Measurements from ENCODE around the gene CDC16. TPM values are rescaled to one million over a fixed set of nuclear protein-coding genes. Genes with fewer than 3 reads are reported as not detected.
"Not testable (repeated sequence)": the region's sequence is repeated elsewhere in the genome, so short reads cannot be mapped to it uniquely, and the experiment has no call there.

CDC16 gene, protein sequence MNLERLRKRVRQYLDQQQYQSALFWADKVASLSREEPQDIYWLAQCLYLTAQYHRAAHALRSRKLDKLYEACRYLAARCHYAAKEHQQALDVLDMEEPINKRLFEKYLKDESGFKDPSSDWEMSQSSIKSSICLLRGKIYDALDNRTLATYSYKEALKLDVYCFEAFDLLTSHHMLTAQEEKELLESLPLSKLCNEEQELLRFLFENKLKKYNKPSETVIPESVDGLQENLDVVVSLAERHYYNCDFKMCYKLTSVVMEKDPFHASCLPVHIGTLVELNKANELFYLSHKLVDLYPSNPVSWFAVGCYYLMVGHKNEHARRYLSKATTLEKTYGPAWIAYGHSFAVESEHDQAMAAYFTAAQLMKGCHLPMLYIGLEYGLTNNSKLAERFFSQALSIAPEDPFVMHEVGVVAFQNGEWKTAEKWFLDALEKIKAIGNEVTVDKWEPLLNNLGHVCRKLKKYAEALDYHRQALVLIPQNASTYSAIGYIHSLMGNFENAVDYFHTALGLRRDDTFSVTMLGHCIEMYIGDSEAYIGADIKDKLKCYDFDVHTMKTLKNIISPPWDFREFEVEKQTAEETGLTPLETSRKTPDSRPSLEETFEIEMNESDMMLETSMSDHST
- 10 to 100 TPM; 59.6 to 64.0 TPM for total RNA-seq

DNA sequence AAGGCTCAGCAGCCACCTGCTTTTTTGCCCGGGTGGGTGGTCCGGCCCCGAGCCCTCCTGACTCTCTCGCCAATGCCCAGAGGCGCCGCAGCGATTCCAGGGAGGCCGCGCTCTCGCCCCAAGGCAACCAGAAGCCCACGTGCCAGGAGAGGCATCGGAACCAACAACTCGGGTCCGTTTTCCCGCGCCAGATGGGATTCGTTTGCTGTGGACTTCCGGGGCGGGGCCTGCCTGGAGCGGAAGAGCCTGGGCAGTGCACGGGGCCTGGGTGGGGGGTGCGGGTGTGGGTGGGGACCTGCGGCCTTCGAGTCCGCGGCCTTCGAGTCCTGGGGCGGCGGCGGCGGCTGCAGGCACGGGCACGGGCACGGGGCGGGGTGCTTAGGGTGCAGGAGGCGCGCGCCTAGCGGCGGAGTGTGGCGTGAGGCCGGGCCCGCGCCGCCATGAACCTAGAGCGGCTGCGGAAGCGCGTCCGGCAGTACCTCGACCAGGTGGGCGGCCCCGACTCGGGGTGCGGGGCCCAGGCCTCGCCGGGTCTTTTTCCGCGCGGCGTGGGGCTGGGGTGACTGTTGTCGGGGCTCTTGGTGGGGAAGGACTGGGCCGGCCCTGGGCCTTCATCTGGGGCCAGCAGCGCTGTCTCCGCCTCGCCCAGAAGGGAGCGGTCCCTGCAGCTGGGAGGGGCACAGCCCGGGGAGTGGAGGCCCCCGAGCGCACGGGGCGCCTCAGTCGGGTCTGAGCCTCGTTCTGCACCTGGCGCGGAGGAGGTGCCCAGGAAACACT lies at the start of gene CDC16:
CDC16 (plus strand) TSS at position 253 of the 777 bp plus-strand sequence; CDS start at position 441, 188 bp downstream.
- peak; percentile 82 for DNase-seq
- Mint-ChIP-seq H3K36me3 (ENCODE audit: low read depth) (peaks cover 32% of the 10 kb centered on the region), H3K4me3 (peak within 1 kb of the TSS; percentile 93), H3K27me3 (peaks cover 11% of the 10 kb centered on the region), H3K9me3 (no peaks in the 10 kb centered on the region), H3K27ac (peak within 1 kb of the TSS; percentile 75), H3K4me1 (peaks cover 30% of the 10 kb centered on the region)
- ChIA-PET POLR2A (interaction anchor here (1.0 to 2.0 kb wide), 4 partner anchors 11 to 105 kb away, joined by 3 to 9 read pairs (median 6); partner anchors contain the start of gene UPF3A), CTCF (interaction anchor here (0.8 to 0.9 kb wide), 2 partner anchors 10 to 14 kb away, joined by 3 read pairs; no protein-coding TSS in a partner anchor)

DNA sequence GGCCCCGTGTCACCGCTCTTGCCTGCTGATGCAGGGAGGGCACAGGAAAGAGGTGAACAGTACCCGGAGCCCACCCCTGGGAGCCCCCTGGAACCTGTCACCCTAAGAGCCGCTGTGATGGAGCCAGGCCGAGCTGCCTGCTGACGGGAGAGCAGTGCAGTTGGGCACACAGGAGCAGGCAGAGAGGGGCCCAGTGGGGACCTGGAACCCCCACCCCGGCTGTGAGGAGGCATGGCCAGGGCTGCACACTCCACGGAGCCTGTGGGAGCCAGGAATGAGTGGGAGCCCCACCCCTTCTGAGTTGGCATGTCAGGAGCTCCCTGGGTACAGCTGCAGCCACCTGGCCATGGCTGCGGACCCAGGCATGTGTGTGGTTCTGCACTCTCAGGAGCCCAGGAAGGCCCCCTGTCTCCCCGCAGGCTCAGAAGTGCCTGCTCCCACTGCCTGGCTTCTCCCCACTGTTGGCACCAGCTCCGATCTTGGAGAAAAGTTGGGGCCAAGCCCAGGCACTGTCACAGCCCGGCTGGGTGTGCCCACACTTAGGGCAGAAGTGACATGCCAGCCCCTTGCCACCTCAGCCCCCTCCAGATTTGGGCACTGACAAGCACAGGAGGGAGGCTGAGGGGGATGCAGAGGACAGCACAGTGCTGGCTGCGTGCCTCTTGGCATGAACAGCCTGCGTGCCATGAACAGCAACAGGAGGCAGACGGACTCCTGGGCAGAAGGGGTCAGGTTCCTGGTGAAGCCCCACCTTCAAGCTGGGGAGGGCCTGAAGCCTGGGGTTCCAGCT lies 49.3 kb upstream of the CDC16 start:
- ChIA-PET CTCF (no interaction called here), POLR2A (interaction anchor here (1.9 kb wide), 1 partner anchor 8 kb away, joined by 5 read pairs; no protein-coding TSS in a partner anchor)
- peaks cover 19% of the 10 kb centered on the region for H3K9me3 Mint-ChIP-seq
- H3K27me3 Mint-ChIP-seq = peaks cover 22% of the 10 kb centered on the region
- no peak overlapping the region for H3K4me3 Mint-ChIP-seq
- DNase-seq = no peak
- peaks cover 11% of the 10 kb centered on the region for H3K36me3 Mint-ChIP-seq (ENCODE audit: low read depth)
- H3K27ac Mint-ChIP-seq = no peak overlapping the region
- peaks cover 2% of the 10 kb centered on the region for H3K4me1 Mint-ChIP-seq

DNA sequence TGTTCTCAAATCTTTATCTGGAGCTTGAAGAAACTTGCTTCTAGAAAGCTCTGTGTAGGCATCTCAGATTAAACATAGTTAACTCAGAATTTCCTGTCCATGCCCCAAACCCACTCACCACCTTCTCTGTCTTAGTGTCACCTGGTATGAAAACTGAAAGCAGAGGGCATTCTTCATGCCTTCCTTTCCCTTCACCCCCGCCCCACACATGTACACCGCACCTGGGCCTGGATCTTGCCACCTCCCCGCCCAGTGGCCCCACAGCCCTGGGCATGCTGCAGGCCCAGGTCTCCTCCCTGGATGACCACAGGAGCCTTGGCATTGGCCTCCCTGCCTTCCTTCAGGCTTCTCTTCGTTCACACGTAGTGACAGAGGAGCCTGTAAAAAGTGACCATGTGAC lies 39.8 kb upstream of the CDC16 start:
- no peak overlapping the region for H3K27ac Mint-ChIP-seq
- H3K9me3 Mint-ChIP-seq = peaks cover 2% of the 10 kb centered on the region
- DNase-seq = no peak
- no peak overlapping the region for H3K4me3 Mint-ChIP-seq
- H3K36me3 Mint-ChIP-seq (ENCODE audit: low read depth) = peaks cover 3% of the 10 kb centered on the region
- H3K27me3 Mint-ChIP-seq = peaks cover 19% of the 10 kb centered on the region
- CTCF ChIA-PET = no interaction called here
- H3K4me1 Mint-ChIP-seq = peaks cover 14% of the 10 kb centered on the region
- POLR2A ChIA-PET = interaction anchor here (1.5 kb wide), 1 partner anchor 46 kb away, joined by 5 read pairs; no protein-coding TSS in a partner anchor

DNA sequence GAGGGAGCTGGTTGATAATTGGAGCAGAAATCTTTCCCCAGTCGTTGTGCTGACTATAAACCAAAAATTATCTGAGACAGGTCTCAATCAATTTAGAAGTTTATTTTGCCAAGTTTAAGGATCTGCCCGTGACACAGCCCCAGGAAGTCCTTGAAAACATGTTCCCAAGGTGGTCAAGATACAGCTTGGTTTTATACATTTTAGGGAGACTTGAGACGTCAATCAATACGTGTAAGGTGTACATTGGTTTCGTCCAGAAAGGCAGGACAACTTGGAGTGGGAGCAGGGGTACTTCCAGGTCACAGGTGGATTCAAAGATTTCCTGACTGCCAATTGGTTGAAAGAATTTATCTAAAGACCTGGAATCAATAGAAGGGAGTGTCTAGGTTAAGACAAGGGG lies 38.1 kb upstream of the CDC16 start:
- no peak for DNase-seq
- CTCF ChIA-PET = no interaction called here
- H3K4me3 Mint-ChIP-seq = no peak overlapping the region
- H3K36me3 Mint-ChIP-seq (ENCODE audit: low read depth) = no peaks in the 10 kb centered on the region
- POLR2A ChIA-PET = interaction anchor here (1.5 kb wide), 1 partner anchor 48 kb away, joined by 5 read pairs; no protein-coding TSS in a partner anchor
- no peaks in the 10 kb centered on the region for H3K9me3 Mint-ChIP-seq
- H3K4me1 Mint-ChIP-seq = peaks cover 14% of the 10 kb centered on the region
- peaks cover 5% of the 10 kb centered on the region for H3K27me3 Mint-ChIP-seq
- H3K27ac Mint-ChIP-seq = no peak overlapping the region

DNA sequence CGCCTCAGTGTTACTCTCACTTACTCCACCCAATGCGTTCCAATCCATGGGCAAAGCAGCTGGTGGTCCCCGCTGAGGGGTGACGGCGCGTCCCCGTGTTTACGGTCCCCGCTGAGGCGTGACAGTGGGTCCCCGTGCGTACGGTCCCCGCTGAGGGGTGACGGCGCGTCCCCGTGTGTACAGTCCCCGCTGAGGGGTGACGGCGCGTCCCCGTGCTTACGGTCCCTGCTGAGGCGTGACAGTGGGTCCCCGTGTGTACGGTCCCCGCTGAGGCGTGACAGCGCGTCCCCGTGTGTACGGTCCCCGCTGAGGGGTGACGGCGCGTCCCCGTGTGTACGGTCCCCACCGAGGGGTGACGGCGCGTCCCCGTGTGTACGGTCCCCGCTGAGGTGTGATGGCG lies 36.1 kb upstream of the CDC16 start:
- H3K9me3 Mint-ChIP-seq = no peaks in the 10 kb centered on the region
- DNase-seq = no peak
- ChIA-PET POLR2A (no interaction called here), CTCF (no interaction called here)
- H3K4me3 Mint-ChIP-seq = no peak overlapping the region
- H3K27ac Mint-ChIP-seq = no peak overlapping the region
- H3K4me1 Mint-ChIP-seq = peaks cover 19% of the 10 kb centered on the region
- no peaks in the 10 kb centered on the region for H3K36me3 Mint-ChIP-seq (ENCODE audit: low read depth)
- peaks cover 2% of the 10 kb centered on the region for H3K27me3 Mint-ChIP-seq

DNA sequence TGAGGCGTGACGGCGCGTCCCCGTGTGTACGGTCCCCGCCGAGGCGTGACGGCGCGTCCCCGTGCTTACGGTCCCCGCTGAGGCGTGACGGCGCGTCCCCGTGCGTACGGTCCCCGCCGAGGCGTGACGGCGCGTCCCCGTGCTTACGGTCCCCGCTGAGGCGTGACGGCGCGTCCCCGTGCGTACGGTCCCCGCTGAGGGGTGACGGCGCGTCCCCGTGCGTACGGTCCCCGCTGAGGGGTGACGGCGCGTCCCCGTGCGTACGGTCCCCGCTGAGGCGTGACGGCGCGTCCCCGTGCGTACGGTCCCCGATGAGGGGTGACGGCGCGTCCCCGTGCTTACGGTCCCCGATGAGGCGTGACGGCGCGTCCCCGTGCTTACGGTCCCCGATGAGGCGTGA lies 35.2 kb upstream of the CDC16 start:
- CTCF ChIA-PET; H3K36me3 Mint-ChIP-seq (ENCODE audit: low read depth); POLR2A ChIA-PET; H3K9me3 Mint-ChIP-seq; H3K4me3 Mint-ChIP-seq; H3K27ac Mint-ChIP-seq; H3K27me3 Mint-ChIP-seq; DNase-seq: not testable (repeated sequence)
- peaks cover 21% of the 10 kb centered on the region for H3K4me1 Mint-ChIP-seq

DNA sequence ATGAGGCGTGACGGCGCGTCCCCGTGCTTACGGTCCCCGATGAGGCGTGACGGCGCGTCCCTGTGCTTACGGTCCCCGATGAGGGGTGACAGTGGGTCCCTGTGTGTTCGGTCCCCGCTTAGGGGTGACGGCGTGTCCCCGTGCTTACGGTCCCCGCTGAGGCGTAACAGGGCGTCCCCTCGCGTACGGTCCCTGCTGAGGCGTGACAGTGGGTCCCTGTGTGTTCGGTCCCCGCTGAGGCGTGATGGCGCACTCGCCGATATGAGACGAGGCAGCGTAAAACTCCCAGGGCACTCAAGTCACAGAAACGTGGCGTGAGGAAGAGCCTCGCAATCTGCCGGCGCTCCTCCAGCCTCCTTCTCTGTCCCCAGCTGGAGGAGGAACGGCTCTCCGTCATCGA lies 34.7 kb upstream of the CDC16 start:
- H3K27me3 Mint-ChIP-seq = peaks cover 2% of the 10 kb centered on the region
- no peak overlapping the region for H3K4me3 Mint-ChIP-seq
- CTCF ChIA-PET = no interaction called here
- peaks cover 2% of the 10 kb centered on the region for H3K9me3 Mint-ChIP-seq
- H3K36me3 Mint-ChIP-seq (ENCODE audit: low read depth) = no peaks in the 10 kb centered on the region
- peaks cover 21% of the 10 kb centered on the region for H3K4me1 Mint-ChIP-seq
- H3K27ac Mint-ChIP-seq = no peak overlapping the region
- POLR2A ChIA-PET = no interaction called here
- DNase-seq = no peak

DNA sequence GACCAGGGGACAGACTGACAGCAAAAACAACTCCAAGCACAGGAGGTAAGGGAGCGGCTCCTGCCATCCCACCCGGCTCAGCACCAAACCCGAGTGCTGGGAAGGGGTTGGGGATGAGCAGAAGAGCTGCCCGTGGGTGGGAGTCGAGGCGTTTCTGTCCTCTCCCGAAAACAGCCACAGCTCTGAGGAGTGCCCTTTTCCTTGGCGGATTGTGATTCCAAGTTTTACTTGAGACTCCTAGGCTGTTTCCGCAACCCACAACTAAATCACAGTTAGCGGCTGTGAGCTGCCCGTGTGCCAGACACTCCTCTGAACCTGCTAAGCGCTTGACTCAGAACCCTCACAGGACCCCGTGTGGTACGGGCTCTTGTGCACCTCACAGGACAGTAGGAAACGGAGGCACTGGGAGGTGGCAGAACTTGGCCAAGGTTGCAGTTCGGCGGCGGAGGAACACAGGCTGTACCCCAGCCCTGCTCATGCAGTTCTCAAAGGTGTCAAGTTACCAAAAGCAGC lies 34.2 kb upstream of the CDC16 start:
- DNase-seq = no peak
- Mint-ChIP-seq H3K9me3 (peaks cover 3% of the 10 kb centered on the region), H3K27me3 (peaks cover 2% of the 10 kb centered on the region), H3K4me1 (peaks cover 17% of the 10 kb centered on the region), H3K36me3 (ENCODE audit: low read depth) (no peaks in the 10 kb centered on the region), H3K4me3 (no peak overlapping the region), H3K27ac (no peak overlapping the region)
- ChIA-PET CTCF (no interaction called here), POLR2A (no interaction called here)

DNA sequence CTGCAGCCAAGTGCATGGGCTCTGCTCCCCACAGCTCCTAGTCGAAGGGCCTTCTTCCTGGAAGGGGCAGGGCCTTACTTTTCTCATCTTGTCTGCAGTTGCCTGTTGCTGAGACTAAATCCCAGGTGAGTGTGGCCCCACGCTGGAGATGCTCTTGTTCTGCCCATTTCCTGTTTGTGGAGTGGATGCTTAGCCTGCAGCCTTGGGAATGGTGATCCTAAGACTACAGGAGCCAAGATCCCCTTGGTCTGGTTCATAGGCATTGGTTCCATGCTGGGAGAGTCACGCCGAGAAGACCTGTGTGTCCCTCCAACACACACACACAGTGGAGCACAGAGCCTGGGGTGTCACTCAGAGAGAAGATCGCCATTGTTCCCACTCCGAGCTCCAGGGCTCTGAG lies 32.1 kb upstream of the CDC16 start:
- CTCF ChIA-PET = no interaction called here
- no peak for DNase-seq
- H3K27ac Mint-ChIP-seq = no peak overlapping the region
- peaks cover 5% of the 10 kb centered on the region for H3K9me3 Mint-ChIP-seq
- no peaks in the 10 kb centered on the region for H3K27me3 Mint-ChIP-seq
- H3K36me3 Mint-ChIP-seq (ENCODE audit: low read depth) = no peaks in the 10 kb centered on the region
- POLR2A ChIA-PET = no interaction called here
- H3K4me1 Mint-ChIP-seq = peaks cover 17% of the 10 kb centered on the region
- no peak overlapping the region for H3K4me3 Mint-ChIP-seq

DNA sequence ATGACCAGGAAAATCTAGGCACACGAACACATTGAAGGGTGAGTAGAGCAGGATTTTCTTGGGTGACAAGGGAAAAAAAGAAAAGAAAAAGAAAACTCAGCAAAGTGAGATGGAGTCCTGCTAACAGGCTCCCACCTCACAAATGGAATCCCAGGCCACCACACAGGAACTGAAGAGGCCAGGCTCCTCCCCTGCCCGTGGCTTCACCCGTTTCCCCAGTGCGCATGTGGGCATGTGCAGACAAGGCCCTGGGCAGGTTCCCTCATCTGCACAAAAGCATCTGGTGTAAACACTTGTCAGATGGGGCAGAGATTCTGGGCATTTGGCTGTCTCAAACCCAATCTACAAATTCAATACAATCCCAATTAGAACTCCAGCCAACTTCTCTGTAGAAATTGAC lies 31.2 kb upstream of the CDC16 start:
- H3K9me3 Mint-ChIP-seq = peaks cover 5% of the 10 kb centered on the region
- no peaks in the 10 kb centered on the region for H3K36me3 Mint-ChIP-seq (ENCODE audit: low read depth)
- peaks cover 17% of the 10 kb centered on the region for H3K4me1 Mint-ChIP-seq
- H3K27me3 Mint-ChIP-seq = no peaks in the 10 kb centered on the region
- H3K27ac Mint-ChIP-seq = no peak overlapping the region
- ChIA-PET POLR2A (no interaction called here), CTCF (no interaction called here)
- DNase-seq = no peak
- no peak overlapping the region for H3K4me3 Mint-ChIP-seq

DNA sequence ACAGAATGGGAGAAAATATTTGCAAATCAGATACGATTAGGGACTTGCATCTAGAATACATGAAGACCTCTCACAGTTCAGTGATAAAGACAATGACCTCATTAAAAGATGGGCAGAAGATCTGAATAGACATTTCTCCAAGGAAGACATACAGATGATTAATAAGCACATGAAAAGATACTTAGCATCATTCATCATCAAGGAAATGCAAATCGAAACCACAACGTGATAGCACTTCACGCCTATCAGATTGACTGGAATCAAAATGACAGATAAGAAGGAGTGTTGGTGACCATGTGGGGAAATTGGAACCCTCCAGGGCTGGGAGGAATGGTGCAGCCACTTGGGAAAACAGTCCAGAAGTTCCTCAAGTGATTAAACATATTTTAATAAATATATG lies 29.8 kb upstream of the CDC16 start:
- H3K27me3 Mint-ChIP-seq = peaks cover 4% of the 10 kb centered on the region
- peaks cover 5% of the 10 kb centered on the region for H3K9me3 Mint-ChIP-seq
- peaks cover 17% of the 10 kb centered on the region for H3K4me1 Mint-ChIP-seq
- no peak for DNase-seq
- no peak overlapping the region for H3K4me3 Mint-ChIP-seq
- no peak overlapping the region for H3K27ac Mint-ChIP-seq
- POLR2A ChIA-PET = no interaction called here
- CTCF ChIA-PET = no interaction called here
- no peaks in the 10 kb centered on the region for H3K36me3 Mint-ChIP-seq (ENCODE audit: low read depth)

DNA sequence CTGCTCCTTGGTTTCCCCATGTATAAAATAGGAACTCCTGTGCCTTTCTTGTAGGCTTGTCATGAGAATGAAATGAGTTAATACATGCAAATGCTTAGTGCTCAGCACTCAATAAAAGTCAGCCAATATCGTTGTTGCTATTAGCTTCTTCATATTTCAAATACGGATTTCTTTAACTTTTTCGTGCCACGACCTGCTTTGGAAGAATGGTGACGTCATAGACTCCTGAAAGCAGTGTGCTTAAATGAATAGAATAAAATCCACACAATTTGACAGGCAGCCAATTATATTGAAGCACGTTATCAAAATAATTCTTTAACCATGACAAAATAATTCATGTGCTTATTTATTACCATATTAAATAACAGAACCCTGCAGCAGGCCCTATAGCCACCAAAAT lies 26.6 kb upstream of the CDC16 start:
- ChIA-PET CTCF (interaction anchor here (2.0 kb wide), 1 partner anchor 18 kb away, joined by 4 read pairs; no protein-coding TSS in a partner anchor), POLR2A (interaction anchor here (1.3 kb wide), 1 partner anchor 46 kb away, joined by 3 read pairs; no protein-coding TSS in a partner anchor)
- H3K9me3 Mint-ChIP-seq = peaks cover 5% of the 10 kb centered on the region
- H3K4me1 Mint-ChIP-seq = peaks cover 20% of the 10 kb centered on the region
- no peak for DNase-seq
- peaks cover 15% of the 10 kb centered on the region for H3K27me3 Mint-ChIP-seq
- no peak overlapping the region for H3K27ac Mint-ChIP-seq
- H3K4me3 Mint-ChIP-seq = no peak overlapping the region
- H3K36me3 Mint-ChIP-seq (ENCODE audit: low read depth) = no peaks in the 10 kb centered on the region

Data from activated CD4-positive, alpha-beta memory T cell treated with anti-CD3 and anti-CD28 coated beads, Interleukin-2, amount 10 ng/mL, durations not matched to agents 7 days and 5 days (primary cell).